ENCODE measurements around the gene UBFD1. TPM values are rescaled to one million over a fixed set of nuclear protein-coding genes. Genes with fewer than 3 reads are reported as not detected.

Gene UBFD1
- total RNA-seq, 1 experiment from 2014 or later: 98.2 TPM

GRCh38 chr16:23524886-23525285 lies 32.6 kb upstream of the UBFD1 start:
- Histone ChIP-seq H3K27ac (no peak overlapping the region), H4K20me1 (ENCODE audit: insufficient read depth) (no peaks in the 10 kb centered on the region), H3F3A (ENCODE audit: insufficient read depth, low read depth) (no peaks in the 10 kb centered on the region), H3K36me3 (ENCODE audit: low read depth) (peaks cover 9% of the 10 kb centered on the region; the same call in 1 of the 2 replicates), H3K4me3 (no peak overlapping the region), H2AFZ (no peak overlapping the region), H3K4me1 (replicated peaks; ENCODE audit: insufficient read depth) (no peaks in the 10 kb centered on the region), H3K9me2 (ENCODE audit: insufficient read depth) (no peaks in the 10 kb centered on the region), H3K9me3 (ENCODE audit: insufficient read depth, low read depth) (no peaks in the 10 kb centered on the region), H3K4me2 (no peak overlapping the region), H3K79me2 (ENCODE audit: low read depth) (no peaks in the 10 kb centered on the region), H3K27me3 (ENCODE audit: insufficient read depth, low read depth) (no peaks in the 10 kb centered on the region)
- BruUV-seq (replicated peaks): no TSS peak
- ChIA-PET POLR2A (ENCODE audit: unreplicated experiment) (no interaction called here), CTCF (no interaction called here)
- DNase-seq: no peak
- intact Hi-C loops (cut with micrococcal nuclease; ENCODE audit: unreplicated experiment): no loop called here
- no peak for TF ChIP-seq EZH2 (IDR thresholded peaks at IDR 0.05; ENCODE audit: low read depth)
- no peak for TF ChIP-seq CTCF (conservative IDR thresholded peaks at IDR 0.05)

DNA sequence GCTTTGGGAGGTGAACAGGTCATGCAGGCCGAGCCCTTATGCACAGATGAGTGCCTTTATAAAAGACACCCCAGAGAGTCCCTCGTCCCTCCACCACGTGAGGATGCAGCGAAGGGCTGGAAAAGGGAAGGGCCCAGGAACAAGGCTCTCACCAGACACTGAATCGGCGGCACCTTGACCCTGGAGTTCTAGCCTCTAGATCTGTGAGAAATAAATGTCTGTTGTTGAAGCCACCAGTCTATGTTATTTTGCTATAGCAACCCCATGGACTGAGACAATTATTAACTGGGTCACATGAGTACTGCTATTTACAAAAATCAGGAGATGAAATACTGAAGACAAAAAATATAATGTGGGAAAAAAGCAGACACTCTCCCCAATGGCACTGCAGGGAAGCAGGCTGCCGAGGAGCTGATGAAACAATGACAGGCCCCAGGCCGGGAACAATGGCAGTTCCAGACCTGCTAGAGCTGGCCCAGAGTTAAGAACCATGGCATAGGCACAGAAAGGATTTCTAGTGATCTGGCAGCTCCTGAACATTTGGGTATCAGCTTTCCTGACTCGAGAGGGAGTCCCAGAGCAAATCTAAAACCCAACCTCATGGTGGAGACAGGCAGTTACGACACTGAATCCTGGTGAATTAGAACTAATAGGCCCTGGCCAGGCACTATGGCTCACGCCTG lies 29.4 kb upstream of the UBFD1 start:
- Histone ChIP-seq H3K79me2 (ENCODE audit: low read depth) (no peaks in the 10 kb centered on the region), H3K4me3 (no peak overlapping the region), H3K9me2 (ENCODE audit: insufficient read depth) (no peaks in the 10 kb centered on the region), H3K9me3 (ENCODE audit: insufficient read depth, low read depth) (no peaks in the 10 kb centered on the region), H2AFZ (no peak overlapping the region), H3K27me3 (ENCODE audit: insufficient read depth, low read depth) (no peaks in the 10 kb centered on the region), H3K4me2 (no peak overlapping the region), H3K4me1 (replicated peaks; ENCODE audit: insufficient read depth) (no peaks in the 10 kb centered on the region), H3K36me3 (ENCODE audit: low read depth) (0 out of 2 replicates have a peak, but pooled peaks cover 13% of the 10 kb centered on the region), H3K27ac (no peak overlapping the region), H3F3A (ENCODE audit: insufficient read depth, low read depth) (no peaks in the 10 kb centered on the region), H4K20me1 (ENCODE audit: insufficient read depth) (no peaks in the 10 kb centered on the region)
- TF ChIP-seq EZH2 (IDR thresholded peaks at IDR 0.05; ENCODE audit: low read depth): no peak
- TF ChIP-seq CTCF (conservative IDR thresholded peaks at IDR 0.05): no peak
- DNase-seq: no peak
- POLR2A ChIA-PET (ENCODE audit: unreplicated experiment): no interaction called here
- intact Hi-C loops (cut with micrococcal nuclease; ENCODE audit: unreplicated experiment): no loop called here
- BruUV-seq (replicated peaks): no TSS peak
- CTCF ChIA-PET: no interaction called here

GRCh38 chr16:23528644-23529310 lies 28.8 kb upstream of the UBFD1 start:
- H3K4me2 ChIP-seq: no peak overlapping the region
- POLR2A ChIA-PET (ENCODE audit: unreplicated experiment): no interaction called here
- no peak for TF ChIP-seq EZH2 (IDR thresholded peaks at IDR 0.05; ENCODE audit: low read depth)
- TF ChIP-seq CTCF (conservative IDR thresholded peaks at IDR 0.05): no peak
- DNase-seq: no peak
- H4K20me1 ChIP-seq (ENCODE audit: insufficient read depth): 0 out of 2 replicates have a peak, but pooled peaks cover 3% of the 10 kb centered on the region
- no peaks in the 10 kb centered on the region for H3K79me2 ChIP-seq (ENCODE audit: low read depth)
- no peak overlapping the region for H3K27ac ChIP-seq
- H2AFZ ChIP-seq: no peak overlapping the region
- intact Hi-C loops (cut with micrococcal nuclease; ENCODE audit: unreplicated experiment): no loop called here
- no peaks in the 10 kb centered on the region for H3K9me2 ChIP-seq (ENCODE audit: insufficient read depth)
- no peaks in the 10 kb centered on the region for H3K27me3 ChIP-seq (ENCODE audit: insufficient read depth, low read depth)
- no TSS peak for BruUV-seq (replicated peaks)
- CTCF ChIA-PET: no interaction called here
- no peaks in the 10 kb centered on the region for H3F3A ChIP-seq (ENCODE audit: insufficient read depth, low read depth)
- no peaks in the 10 kb centered on the region for H3K4me1 ChIP-seq (replicated peaks; ENCODE audit: insufficient read depth)
- no peaks in the 10 kb centered on the region for H3K9me3 ChIP-seq (ENCODE audit: insufficient read depth, low read depth)
- H3K36me3 ChIP-seq (ENCODE audit: low read depth): 0 out of 2 replicates have a peak, but pooled peaks cover 13% of the 10 kb centered on the region
- no peak overlapping the region for H3K4me3 ChIP-seq

Measured in PC-9 (cell line).